Astrocyte (in vitro differentiated cells and primary cell): Measurements from ENCODE around the gene ETV5.

Source experiments
- EZH2 ChIP-seq: IDR thresholded peaks from 2 replicates; pipeline ENCODE4 v1.6.1; 2012; ENCODE audit warnings: mild to moderate bottlenecking, low read length, inconsistent platforms; ENCODE audit not compliant: insufficient read depth
- TF ChIP-seq, protein P1 (sequence below): IDR thresholded peaks from 2 replicates; pipeline ENCODE4 v1.5.1; 2011; ENCODE audit warnings: low read depth, mild to moderate bottlenecking, inconsistent platforms, low read length, moderate library complexity; ENCODE audit not compliant: insufficient read depth

DNA sequence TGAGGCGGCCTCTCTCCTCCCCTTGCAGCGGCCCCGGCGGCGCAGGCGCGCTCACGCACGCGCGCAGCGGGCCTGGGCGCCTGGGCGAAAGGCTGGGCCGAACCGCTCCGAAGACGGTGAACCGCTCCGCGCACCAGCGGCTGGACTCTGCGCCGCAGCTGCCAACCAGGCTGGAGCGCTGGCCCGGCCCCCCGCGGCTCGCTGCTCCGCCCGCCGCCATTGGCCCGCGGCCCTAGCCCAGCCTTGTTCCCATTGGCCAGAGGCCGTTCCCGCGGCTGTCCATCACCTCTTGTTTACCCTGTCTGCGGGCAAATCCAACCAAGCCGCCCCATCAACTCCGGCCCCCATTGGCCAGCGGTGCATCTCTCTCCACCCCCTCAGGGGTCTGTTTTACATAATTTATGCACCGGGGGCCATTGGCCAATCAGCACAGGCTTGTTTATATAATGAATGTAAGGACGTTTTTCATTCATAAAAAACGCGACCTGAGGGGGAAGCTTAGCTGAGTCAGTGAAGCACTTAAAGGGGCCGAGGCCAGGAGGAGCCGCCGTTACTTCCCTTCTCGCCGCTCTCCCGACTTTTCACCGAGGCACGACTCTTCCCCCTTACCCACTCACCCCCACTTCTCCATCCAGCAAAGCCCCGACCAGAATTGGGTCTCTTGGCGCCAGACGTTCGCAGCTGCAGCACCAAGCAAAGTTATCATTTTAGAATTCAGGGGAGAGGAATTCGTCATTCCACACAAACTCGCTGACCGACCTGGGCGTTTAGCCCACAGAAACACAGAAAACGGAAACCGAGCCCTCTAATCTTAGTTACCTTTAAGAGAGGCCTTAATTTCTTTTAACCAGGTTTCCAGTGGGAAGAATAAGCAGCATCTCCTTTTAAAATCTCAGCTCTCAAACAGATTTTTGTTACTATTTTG is at the start of gene ETV5:
- TF ChIP-seq, protein P1, sequence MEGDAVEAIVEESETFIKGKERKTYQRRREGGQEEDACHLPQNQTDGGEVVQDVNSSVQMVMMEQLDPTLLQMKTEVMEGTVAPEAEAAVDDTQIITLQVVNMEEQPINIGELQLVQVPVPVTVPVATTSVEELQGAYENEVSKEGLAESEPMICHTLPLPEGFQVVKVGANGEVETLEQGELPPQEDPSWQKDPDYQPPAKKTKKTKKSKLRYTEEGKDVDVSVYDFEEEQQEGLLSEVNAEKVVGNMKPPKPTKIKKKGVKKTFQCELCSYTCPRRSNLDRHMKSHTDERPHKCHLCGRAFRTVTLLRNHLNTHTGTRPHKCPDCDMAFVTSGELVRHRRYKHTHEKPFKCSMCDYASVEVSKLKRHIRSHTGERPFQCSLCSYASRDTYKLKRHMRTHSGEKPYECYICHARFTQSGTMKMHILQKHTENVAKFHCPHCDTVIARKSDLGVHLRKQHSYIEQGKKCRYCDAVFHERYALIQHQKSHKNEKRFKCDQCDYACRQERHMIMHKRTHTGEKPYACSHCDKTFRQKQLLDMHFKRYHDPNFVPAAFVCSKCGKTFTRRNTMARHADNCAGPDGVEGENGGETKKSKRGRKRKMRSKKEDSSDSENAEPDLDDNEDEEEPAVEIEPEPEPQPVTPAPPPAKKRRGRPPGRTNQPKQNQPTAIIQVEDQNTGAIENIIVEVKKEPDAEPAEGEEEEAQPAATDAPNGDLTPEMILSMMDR, result no peak
- no peak for TF ChIP-seq EZH2
